KBM-7 (cell line): ENCODE data around the gene AMELX.

Source experiments
- DNase-seq: peaks from one replicate; pipeline ENCODE4 v3.0.0-alpha.2; 2015
- in situ Hi-C: fragments of 300-500 bp; cut with MboI; formaldehyde crosslinking; loops from 2 replicates; pipeline ENCODE4 v1.14.3; 2020; ENCODE audit warnings: low sequenced_read_pairs, low pct_unique_long_range_greater_than_20kb, mixed read lengths

The AMELX gene

GRCh38 chrX:11293113-11293512 is at the start of gene AMELX:
Gene AMELX (plus strand): TSS chrX:11293413. CDS start chrX:11294789, 1,376 bp downstream.
- in situ Hi-C loops, result no loop called here
- DNase-seq, result no peak

- no peak for DNase-seq
- in situ Hi-C loops, result no loop called here
Measured at GRCh38 chrX:11244636-11245035, 48.6 kb upstream of the AMELX start.

- DNase-seq, result peak; percentile 1
Measured at GRCh38 chrX:11254417-11255109, 38.6 kb upstream of the AMELX start.

GRCh38 chrX:11257290-11257689 is 35.9 kb upstream of the AMELX start:
- in situ Hi-C loops, result no loop called here
- no peak for DNase-seq

More at GRCh38 chrX:11254417-11255109, 38.6 kb upstream of the AMELX start:
- in situ Hi-C loops, result no loop called here

GRCh38 chrX:11257711-11258110 is 35.5 kb upstream of the AMELX start:
- no peak for DNase-seq
- in situ Hi-C loops, result no loop called here

- DNase-seq, result no peak
- in situ Hi-C loops, result no loop called here
Measured at GRCh38 chrX:11259437-11259836, 33.8 kb upstream of the AMELX start.

- in situ Hi-C loops, result no loop called here
- DNase-seq, result no peak
Measured at GRCh38 chrX:11261260-11261659, 32.0 kb upstream of the AMELX start.

GRCh38 chrX:11264925-11265324 is 28.3 kb upstream of the AMELX start:
- in situ Hi-C loops, result no loop called here
- no peak for DNase-seq

GRCh38 chrX:11265352-11265751 is 27.9 kb upstream of the AMELX start:
- in situ Hi-C loops, result no loop called here
- DNase-seq, result no peak

GRCh38 chrX:11266573-11267003 is 26.6 kb upstream of the AMELX start:
- in situ Hi-C loops, result no loop called here
- DNase-seq, result no peak

GRCh38 chrX:11267425-11267824 is 25.8 kb upstream of the AMELX start:
- DNase-seq, result no peak
- in situ Hi-C loops, result no loop called here

- in situ Hi-C loops, result no loop called here
- DNase-seq, result no peak
Measured at GRCh38 chrX:11269006-11269405, 24.2 kb upstream of the AMELX start.

- DNase-seq, result no peak
- in situ Hi-C loops, result no loop called here
Measured at GRCh38 chrX:11269996-11270395, 23.2 kb upstream of the AMELX start.

- in situ Hi-C loops, result no loop called here
- no peak for DNase-seq
Measured at GRCh38 chrX:11272290-11272689, 20.9 kb upstream of the AMELX start.

- no peak for DNase-seq
- in situ Hi-C loops, result no loop called here
Measured at GRCh38 chrX:11272863-11273262, 20.4 kb upstream of the AMELX start.

- in situ Hi-C loops, result no loop called here
- no peak for DNase-seq
Measured at GRCh38 chrX:11273544-11273943, 19.7 kb upstream of the AMELX start.

- no peak for DNase-seq
- in situ Hi-C loops, result no loop called here
Measured at GRCh38 chrX:11282043-11282442, 11.2 kb upstream of the AMELX start.

GRCh38 chrX:11285651-11286050 is 7.6 kb upstream of the AMELX start:
- in situ Hi-C loops, result no loop called here

GRCh38 chrX:11287505-11287904 is 5.7 kb upstream of the AMELX start:
- DNase-seq, result no peak
- in situ Hi-C loops, result no loop called here

More at GRCh38 chrX:11285651-11286050, 7.6 kb upstream of the AMELX start:
- no peak for DNase-seq

- in situ Hi-C loops, result no loop called here
- no peak for DNase-seq
Measured at GRCh38 chrX:11290416-11291102, 2.7 kb upstream of the AMELX start.

GRCh38 chrX:11296051-11296450 is 2.8 kb downstream of the AMELX start:
- no peak for DNase-seq
- in situ Hi-C loops, result no loop called here
